ENCODE results near the gene DHX8.

DNA sequence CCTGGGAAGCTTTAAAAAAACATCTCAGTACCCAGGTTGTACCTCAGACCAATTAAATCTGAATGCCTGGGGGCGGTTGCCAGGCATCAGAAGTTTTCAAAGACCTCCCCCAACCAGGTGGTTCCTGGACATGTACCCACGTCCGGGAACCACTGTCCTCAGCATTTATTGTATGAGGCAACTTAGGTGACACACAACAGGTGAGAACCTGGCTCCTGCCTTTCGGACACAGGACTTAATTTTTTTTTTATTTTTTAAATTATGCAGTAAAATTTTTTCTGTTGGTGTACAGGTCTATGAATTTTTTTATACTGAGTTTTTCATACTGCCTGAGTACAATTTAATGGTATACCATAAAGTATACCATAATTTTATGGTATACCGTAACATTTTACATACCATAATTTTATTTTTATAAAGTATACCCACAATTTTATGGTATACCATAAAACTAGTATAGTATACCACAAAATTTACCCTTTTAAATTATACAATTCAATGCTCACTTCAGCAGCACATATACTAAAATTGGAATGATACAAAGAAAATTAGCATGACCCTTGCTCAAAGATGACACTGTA is 38.7 kb upstream of the DHX8 start:
- TF ChIP-seq, protein P1, sequence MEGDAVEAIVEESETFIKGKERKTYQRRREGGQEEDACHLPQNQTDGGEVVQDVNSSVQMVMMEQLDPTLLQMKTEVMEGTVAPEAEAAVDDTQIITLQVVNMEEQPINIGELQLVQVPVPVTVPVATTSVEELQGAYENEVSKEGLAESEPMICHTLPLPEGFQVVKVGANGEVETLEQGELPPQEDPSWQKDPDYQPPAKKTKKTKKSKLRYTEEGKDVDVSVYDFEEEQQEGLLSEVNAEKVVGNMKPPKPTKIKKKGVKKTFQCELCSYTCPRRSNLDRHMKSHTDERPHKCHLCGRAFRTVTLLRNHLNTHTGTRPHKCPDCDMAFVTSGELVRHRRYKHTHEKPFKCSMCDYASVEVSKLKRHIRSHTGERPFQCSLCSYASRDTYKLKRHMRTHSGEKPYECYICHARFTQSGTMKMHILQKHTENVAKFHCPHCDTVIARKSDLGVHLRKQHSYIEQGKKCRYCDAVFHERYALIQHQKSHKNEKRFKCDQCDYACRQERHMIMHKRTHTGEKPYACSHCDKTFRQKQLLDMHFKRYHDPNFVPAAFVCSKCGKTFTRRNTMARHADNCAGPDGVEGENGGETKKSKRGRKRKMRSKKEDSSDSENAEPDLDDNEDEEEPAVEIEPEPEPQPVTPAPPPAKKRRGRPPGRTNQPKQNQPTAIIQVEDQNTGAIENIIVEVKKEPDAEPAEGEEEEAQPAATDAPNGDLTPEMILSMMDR (conservative IDR thresholded peaks at IDR 0.05; ENCODE audit: low read length): no peak
- TF ChIP-seq EZH2phosphoT487 (IDR thresholded peaks at IDR 0.05; ENCODE audit: borderline replicate concordance, low read depth, low read length): no peak

Measured in OCI-LY7 (cell line).